ENCODE results near the gene ABHD16A.

GRCh38 chr6:31666337-31666965 is 36.7 kb downstream of the ABHD16A start:
- TF ChIP-seq CTCF (IDR thresholded peaks at IDR 0.05) (no peak), POLR2A (IDR thresholded peaks at IDR 0.05) (no peak)

Measured in Peyer's patch (tissue), 4 donors.